ENCODE measurements around the gene KLHL42.

DNA sequence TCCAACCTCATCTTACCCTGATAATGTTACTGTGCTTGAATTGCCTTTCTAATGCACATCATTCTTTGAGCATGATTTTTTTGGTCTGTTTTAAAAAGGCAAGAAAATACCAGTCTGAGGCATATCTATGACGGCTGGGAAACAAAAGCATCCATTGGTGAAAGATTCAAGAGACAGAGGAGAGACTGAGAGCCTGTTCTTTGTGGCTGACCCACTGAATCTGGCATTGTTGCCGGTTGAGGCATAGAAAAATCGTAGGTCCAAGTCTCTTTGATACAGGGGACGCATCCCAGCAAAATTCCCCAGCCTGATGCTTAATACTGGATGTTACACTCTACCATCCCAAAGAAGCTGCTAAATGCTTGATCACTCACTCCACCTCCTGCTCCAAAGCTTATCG is 2.9 kb upstream of the KLHL42 start:
- no peak for TF ChIP-seq CTCF (IDR thresholded peaks at IDR 0.05)
- no peak for TF ChIP-seq SMC3 (IDR thresholded peaks at IDR 0.05)
- TF ChIP-seq, protein P1, sequence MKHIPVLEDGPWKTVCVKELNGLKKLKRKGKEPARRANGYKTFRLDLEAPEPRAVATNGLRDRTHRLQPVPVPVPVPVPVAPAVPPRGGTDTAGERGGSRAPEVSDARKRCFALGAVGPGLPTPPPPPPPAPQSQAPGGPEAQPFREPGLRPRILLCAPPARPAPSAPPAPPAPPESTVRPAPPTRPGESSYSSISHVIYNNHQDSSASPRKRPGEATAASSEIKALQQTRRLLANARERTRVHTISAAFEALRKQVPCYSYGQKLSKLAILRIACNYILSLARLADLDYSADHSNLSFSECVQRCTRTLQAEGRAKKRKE (CRISPR knock-in tag; IDR thresholded peaks at IDR 0.05; ENCODE audit: low read depth), result no peak
- TF ChIP-seq JUNB (IDR thresholded peaks at IDR 0.05), result no peak
- no peak for TF ChIP-seq FOSL2 (IDR thresholded peaks at IDR 0.05)
- TF ChIP-seq FOSL2 (CRISPR knock-in tag; IDR thresholded peaks at IDR 0.05), result no peak
- TF ChIP-seq RNF2 (IDR thresholded peaks at IDR 0.05; ENCODE audit: borderline replicate concordance, low read depth), result no peak
